Kidney epithelial cell (primary cell): ENCODE results near the gene SYCN. TPM values are rescaled to one million over a fixed set of nuclear protein-coding genes. Genes with fewer than 3 reads are reported as not detected.

Experiments used
- DNase-seq: peaks from one replicate; pipeline ENCODE4 v3.0.0-alpha.2; 2010; ENCODE audit warnings: low read depth
- H3K27me3 ChIP-seq: 2 replicates; pipeline ENCODE4 v1.6.0; 2011; ENCODE audit warnings: low read length; ENCODE audit not compliant: control insufficient read depth, insufficient read depth
- H3K36me3 ChIP-seq: 2 replicates; pipeline ENCODE4 v1.5.1; 2011; ENCODE audit warnings: low read length; ENCODE audit not compliant: control insufficient read depth, insufficient read depth
- H3K4me3 ChIP-seq: 2 replicates; pipeline ENCODE4 v1.5.1; 2011; ENCODE audit warnings: low read depth, mild to moderate bottlenecking, control low read depth, low read length
- CTCF ChIP-seq: IDR thresholded peaks from 2 replicates; pipeline ENCODE4 v1.5.1; 2011; ENCODE audit warnings: mild to moderate bottlenecking, moderate library complexity, low read length, control low read depth, inconsistent platforms; ENCODE audit not compliant: insufficient read depth, poor library complexity, severe bottlenecking
- total RNA-seq: library from RNA; depleted of rRNA; stranded (reverse); fragments of >200 nt; gene quantifications from 2 replicates; pipeline ENCODE4 v1.2.3, GENCODE V29; 2015

SYCN gene
- total RNA-seq, 1 donor from 2014 or later: not detected

- Histone ChIP-seq H3K4me3 (no peak overlapping the region), H3K27me3 (no peaks in the 10 kb centered on the region), H3K36me3 (no peaks in the 10 kb centered on the region)
- no peak for TF ChIP-seq CTCF
- DNase-seq: no peak
Measured at GRCh38 chr19:39157997-39158389, 46.1 kb downstream of the SYCN start.

GRCh38 chr19:39157275-39157996 lies 46.6 kb downstream of the SYCN start:
- Histone ChIP-seq H3K36me3 (no peaks in the 10 kb centered on the region), H3K4me3 (no peak overlapping the region), H3K27me3 (no peaks in the 10 kb centered on the region)
- no peak for TF ChIP-seq CTCF
- DNase-seq: no peak

- Histone ChIP-seq H3K27me3 (no peaks in the 10 kb centered on the region), H3K4me3 (no peak overlapping the region), H3K36me3 (no peaks in the 10 kb centered on the region)
- no peak for DNase-seq
- no peak for TF ChIP-seq CTCF
Measured at GRCh38 chr19:39156326-39157230, 47.5 kb downstream of the SYCN start.

GRCh38 chr19:39155741-39156140 lies 48.3 kb downstream of the SYCN start:
- H3K4me3 ChIP-seq: no peak overlapping the region
- no peaks in the 10 kb centered on the region for H3K36me3 ChIP-seq
- DNase-seq: no peak
- no peaks in the 10 kb centered on the region for H3K27me3 ChIP-seq
- TF ChIP-seq CTCF: no peak

GRCh38 chr19:39155114-39155700 lies 48.9 kb downstream of the SYCN start:
- no peak for TF ChIP-seq CTCF
- Histone ChIP-seq H3K27me3 (no peaks in the 10 kb centered on the region), H3K4me3 (no peak overlapping the region), H3K36me3 (no peaks in the 10 kb centered on the region)
- no peak for DNase-seq
